BLaER1 (cell line): Measurements from ENCODE around the gene UACA.

Experiments used
- H3K27ac ChIP-seq: shearing (Covaris generic); formaldehyde crosslinking; 2 replicates; pipeline ENCODE4 v1.8.1; 2022
- H3K27me3 ChIP-seq: shearing (Covaris generic); formaldehyde crosslinking; 2 replicates; pipeline ENCODE4 v1.8.1; 2022
- H3K36me3 ChIP-seq: shearing (Covaris generic); formaldehyde crosslinking; 2 replicates; pipeline ENCODE4 v1.8.1; 2022
- H3K4me1 ChIP-seq: shearing (Covaris generic); formaldehyde crosslinking; 2 replicates; pipeline ENCODE4 v1.8.1; 2022
- H3K4me2 ChIP-seq: shearing (Covaris generic); formaldehyde crosslinking; 2 replicates; pipeline ENCODE4 v1.8.1; 2022
- H3K4me3 ChIP-seq: shearing (Covaris generic); formaldehyde crosslinking; 2 replicates; pipeline ENCODE4 v1.8.1; 2022
- H3K9ac ChIP-seq: shearing (Covaris generic); formaldehyde crosslinking; 2 replicates; pipeline ENCODE4 v1.8.1; 2022
- H3K9me3 ChIP-seq: shearing (Covaris generic); formaldehyde crosslinking; 2 replicates; pipeline ENCODE4 v1.8.1; 2022
- H4K20me1 ChIP-seq: shearing (Covaris generic); formaldehyde crosslinking; 2 replicates; pipeline ENCODE4 v1.8.1; 2022
- Cebpa-rat ChIP-seq: shearing (Covaris generic); IDR thresholded peaks from 2 replicates; pipeline ENCODE4 v1.8.1; 2022

Gene UACA

DNA sequence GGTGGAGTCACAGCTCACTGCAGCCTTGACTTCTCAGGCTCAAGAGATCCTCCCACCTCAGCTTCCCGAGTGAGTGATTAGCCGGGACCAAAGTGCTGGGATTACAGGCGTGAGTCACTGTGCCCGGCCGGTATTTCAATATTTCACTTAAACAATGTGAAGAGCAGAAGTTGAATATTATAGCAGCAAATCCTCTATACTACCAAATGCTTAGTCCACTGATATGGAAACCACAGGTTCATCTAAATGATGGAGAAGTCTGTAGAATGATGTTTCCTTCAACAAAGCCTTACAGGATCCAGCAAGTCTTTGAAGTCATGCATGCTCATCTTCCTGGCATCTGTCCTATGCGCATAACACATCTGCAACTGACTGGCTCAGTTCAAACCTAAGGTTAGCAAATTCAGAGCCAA, 20.3 kb upstream of the UACA start:
- H3K9ac ChIP-seq, result no peak overlapping the region
- no peaks in the 10 kb centered on the region for H3K9me3 ChIP-seq
- no peak overlapping the region for H3K4me2 ChIP-seq
- no peak overlapping the region for H3K27ac ChIP-seq
- no peak overlapping the region for H3K4me3 ChIP-seq
- no peaks in the 10 kb centered on the region for H3K27me3 ChIP-seq
- no peaks in the 10 kb centered on the region for H3K36me3 ChIP-seq
- no peaks in the 10 kb centered on the region for H4K20me1 ChIP-seq
- TF ChIP-seq Cebpa-rat, result no peak
- 0 out of 2 replicates have a peak, but pooled peaks cover 5% of the 10 kb centered on the region for H3K4me1 ChIP-seq

DNA sequence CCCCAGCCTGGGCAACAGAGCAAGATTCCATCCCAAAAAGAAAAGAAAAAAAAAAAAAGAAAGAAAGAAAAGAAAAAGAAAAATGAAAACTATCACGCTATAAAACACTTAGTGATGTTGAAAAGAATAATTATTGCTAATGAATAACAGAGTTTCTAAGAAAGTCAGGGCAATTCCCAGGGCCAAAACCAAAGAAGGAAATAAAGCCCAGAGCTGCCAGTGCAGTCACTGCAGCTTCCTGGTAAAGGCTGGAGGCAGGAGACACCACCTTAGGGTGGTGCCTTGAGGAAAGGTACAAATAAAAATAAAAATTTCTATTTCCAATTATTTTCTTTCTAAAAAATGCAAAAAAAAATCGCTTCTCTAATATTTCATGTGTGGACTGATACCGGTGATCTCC, 19.7 kb upstream of the UACA start:
- no peak overlapping the region for H3K27ac ChIP-seq
- H3K4me2 ChIP-seq, result no peak overlapping the region
- no peak for TF ChIP-seq Cebpa-rat
- no peaks in the 10 kb centered on the region for H3K36me3 ChIP-seq
- H3K4me3 ChIP-seq, result no peak overlapping the region
- H3K27me3 ChIP-seq, result no peaks in the 10 kb centered on the region
- H4K20me1 ChIP-seq, result no peaks in the 10 kb centered on the region
- H3K9ac ChIP-seq, result no peak overlapping the region
- H3K9me3 ChIP-seq, result no peaks in the 10 kb centered on the region
- 0 out of 2 replicates have a peak, but pooled peaks cover 5% of the 10 kb centered on the region for H3K4me1 ChIP-seq

DNA sequence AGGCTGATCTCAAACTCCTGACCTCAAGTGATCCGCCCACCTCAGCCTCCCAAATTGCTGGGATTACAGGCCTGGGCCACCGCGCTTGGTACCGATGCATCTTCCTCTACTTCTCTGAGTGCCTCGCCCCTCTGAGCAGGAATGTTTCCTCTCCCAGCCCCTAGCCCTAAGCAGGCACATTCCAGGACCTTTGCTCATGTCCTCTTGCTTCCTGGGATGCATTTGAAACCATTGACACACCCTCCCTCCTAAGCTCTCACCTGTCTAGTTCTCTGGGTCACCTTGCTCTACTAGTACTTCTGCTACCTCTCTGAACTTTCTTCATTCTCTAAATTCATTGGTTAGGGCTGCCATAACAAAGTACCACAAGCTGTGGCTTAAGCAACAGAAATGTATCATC, 17.9 kb upstream of the UACA start:
- H3K27me3 ChIP-seq, result no peaks in the 10 kb centered on the region
- TF ChIP-seq Cebpa-rat, result no peak
- no peak overlapping the region for H3K4me3 ChIP-seq
- no peak overlapping the region for H3K4me2 ChIP-seq
- no peaks in the 10 kb centered on the region for H4K20me1 ChIP-seq
- H3K4me1 ChIP-seq, result 0 out of 2 replicates have a peak, but pooled peaks cover 5% of the 10 kb centered on the region
- no peaks in the 10 kb centered on the region for H3K9me3 ChIP-seq
- no peak overlapping the region for H3K9ac ChIP-seq
- no peak overlapping the region for H3K27ac ChIP-seq
- H3K36me3 ChIP-seq, result no peaks in the 10 kb centered on the region

DNA sequence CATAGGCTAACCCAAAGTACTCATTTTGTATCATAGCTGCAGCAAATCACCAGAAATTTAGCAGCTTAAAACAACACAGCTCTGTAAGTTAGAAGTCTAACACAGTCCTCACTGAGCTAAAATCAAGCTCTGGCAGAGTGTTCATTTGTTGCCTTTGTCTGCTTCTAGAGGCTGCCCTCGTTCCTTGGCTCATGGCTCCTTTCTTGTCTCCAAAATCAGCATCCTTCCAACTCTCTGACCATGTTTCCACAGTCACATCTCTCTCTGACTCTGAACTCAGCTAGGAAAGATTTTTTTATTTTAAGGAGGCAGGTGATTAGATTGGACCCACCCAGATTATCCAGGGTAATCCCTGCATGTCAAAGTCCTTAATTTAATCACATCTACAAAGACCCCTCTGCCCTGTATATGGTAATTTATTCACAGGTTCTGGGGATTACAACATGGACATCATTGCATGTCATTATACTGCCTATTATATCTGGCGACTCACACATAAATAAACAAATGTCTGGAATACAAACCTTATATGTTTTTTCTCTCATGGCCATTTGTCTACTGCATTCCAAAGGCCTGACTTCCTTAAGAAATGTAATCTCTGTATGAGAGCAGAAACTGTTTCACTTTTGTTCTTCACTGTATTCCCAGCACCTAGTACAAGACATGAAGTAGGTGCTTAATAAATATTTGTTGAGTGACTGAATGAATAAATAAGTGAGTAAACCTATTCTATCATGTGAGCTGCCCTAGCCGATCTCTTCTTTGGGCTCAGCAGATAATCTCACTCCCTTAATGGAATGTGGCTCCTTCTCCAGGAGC, 15.1 kb upstream of the UACA start:
- Histone ChIP-seq H3K9ac (no peak overlapping the region), H3K36me3 (no peaks in the 10 kb centered on the region), H3K4me3 (no peak overlapping the region), H3K27me3 (no peaks in the 10 kb centered on the region), H3K4me1 (0 out of 2 replicates have a peak, but pooled peaks cover under 1% of the 10 kb centered on the region), H4K20me1 (no peaks in the 10 kb centered on the region), H3K4me2 (no peak overlapping the region), H3K27ac (no peak overlapping the region), H3K9me3 (no peaks in the 10 kb centered on the region)
- TF ChIP-seq Cebpa-rat, result no peak

DNA sequence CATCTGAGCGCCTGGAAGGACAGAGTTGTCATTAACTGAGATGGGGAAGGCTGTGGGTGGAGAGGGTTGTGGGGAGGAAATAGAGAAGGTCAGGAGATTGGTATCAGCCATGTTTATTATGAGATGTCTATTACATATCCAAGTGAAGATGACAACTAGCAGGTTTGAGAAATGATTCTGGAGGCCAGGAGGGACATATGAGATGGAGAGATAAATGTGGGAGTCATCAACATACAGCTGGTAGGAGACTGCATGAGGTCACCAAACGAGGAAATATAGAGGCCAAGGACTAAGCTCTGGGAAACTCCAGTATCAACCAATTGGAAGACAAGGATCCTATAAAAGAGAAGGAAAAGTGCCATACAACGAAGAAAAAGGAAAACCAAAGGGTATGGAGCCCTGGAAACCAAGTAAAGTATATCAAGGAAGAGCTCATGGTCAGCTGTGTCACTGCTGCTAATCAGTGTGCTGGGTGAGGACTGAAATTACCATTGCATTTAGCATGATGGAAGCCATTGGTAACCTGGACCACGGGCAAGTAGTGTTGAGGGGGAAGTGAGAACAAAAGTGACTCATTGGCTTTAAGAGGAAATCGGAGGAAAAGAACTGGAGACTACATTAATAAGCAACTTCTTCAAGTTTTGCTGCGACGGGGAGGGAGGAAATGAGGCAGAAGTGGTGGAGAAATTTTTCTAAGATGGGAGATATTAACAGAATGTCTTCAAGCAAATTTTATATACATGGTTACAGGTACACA, 14.0 kb upstream of the UACA start:
- no peak for TF ChIP-seq Cebpa-rat
- Histone ChIP-seq H3K9me3 (no peaks in the 10 kb centered on the region), H3K4me3 (no peak overlapping the region), H3K9ac (no peak overlapping the region), H4K20me1 (no peaks in the 10 kb centered on the region), H3K27me3 (no peaks in the 10 kb centered on the region), H3K4me1 (no peaks in the 10 kb centered on the region), H3K27ac (no peak overlapping the region), H3K36me3 (no peaks in the 10 kb centered on the region), H3K4me2 (no peak overlapping the region)

DNA sequence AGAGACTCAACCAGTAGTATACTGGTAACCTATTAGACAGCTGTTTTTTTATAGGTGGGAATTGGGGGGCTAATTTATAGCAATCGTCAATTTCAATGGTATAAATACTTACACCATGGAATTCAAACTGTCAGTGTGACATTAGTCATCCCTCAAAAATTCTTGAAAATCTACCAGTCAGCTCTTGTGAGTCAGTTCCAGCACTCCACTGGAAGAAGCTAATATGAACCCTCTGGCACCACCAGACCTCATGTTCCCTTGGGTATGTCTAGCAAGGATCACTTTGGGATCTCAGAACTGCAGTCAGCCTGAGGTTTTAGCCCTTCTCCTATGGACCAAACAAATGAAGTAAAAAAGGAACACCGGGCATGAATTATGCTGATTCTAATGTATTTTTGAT, 11.8 kb upstream of the UACA start:
- no peak overlapping the region for H3K9ac ChIP-seq
- H3K9me3 ChIP-seq, result no peaks in the 10 kb centered on the region
- H3K27ac ChIP-seq, result no peak overlapping the region
- no peaks in the 10 kb centered on the region for H3K36me3 ChIP-seq
- no peak overlapping the region for H3K4me3 ChIP-seq
- H3K4me2 ChIP-seq, result no peak overlapping the region
- no peak for TF ChIP-seq Cebpa-rat
- no peaks in the 10 kb centered on the region for H3K27me3 ChIP-seq
- H4K20me1 ChIP-seq, result no peaks in the 10 kb centered on the region
- H3K4me1 ChIP-seq, result no peaks in the 10 kb centered on the region

DNA sequence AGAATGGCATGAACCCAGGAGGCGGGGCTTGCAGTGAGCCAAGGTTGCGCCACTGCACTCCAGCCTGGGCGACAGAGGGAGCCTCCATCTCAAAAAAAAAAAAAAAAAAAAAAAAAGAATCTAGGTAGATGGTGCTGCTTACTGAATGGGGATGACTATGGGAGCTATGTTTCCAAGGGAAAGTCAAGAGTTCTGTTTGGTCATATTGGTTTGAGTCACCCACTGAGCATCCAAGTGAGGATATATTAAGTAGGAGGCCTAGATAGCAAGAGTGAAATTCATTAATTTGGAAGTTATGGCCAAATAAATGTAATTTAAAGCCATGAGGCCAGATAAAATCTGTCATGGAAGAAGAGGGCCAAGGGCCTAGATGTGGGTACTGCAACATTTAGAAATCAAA, 9.0 kb upstream of the UACA start:
- no peak for TF ChIP-seq Cebpa-rat
- H3K4me2 ChIP-seq, result no peak overlapping the region
- H3K36me3 ChIP-seq, result no peaks in the 10 kb centered on the region
- no peaks in the 10 kb centered on the region for H3K27me3 ChIP-seq
- H3K4me1 ChIP-seq, result no peaks in the 10 kb centered on the region
- H3K4me3 ChIP-seq, result no peak overlapping the region
- no peak overlapping the region for H3K27ac ChIP-seq
- no peaks in the 10 kb centered on the region for H3K9me3 ChIP-seq
- H3K9ac ChIP-seq, result no peak overlapping the region
- no peaks in the 10 kb centered on the region for H4K20me1 ChIP-seq

DNA sequence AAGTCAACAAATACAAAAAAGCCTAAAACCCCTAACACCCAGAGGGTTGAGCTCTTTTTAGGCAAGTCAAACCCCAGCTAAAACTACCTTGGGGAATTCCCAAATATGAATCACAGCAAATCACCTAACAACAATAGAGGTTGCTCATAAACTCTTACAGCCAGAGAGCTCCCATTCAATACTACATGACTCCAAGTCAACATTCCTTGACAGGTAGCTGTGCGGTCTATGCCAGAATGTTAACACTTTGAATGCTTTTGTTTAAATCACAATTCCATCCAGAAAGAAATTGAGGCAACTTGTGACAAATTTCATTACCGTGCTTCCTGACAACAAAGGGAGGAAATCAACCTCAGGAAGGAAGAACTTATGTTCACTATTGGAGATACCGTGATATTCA, 7.5 kb upstream of the UACA start:
- Histone ChIP-seq H3K36me3 (no peaks in the 10 kb centered on the region), H3K4me1 (no peaks in the 10 kb centered on the region), H3K4me3 (no peak overlapping the region), H3K9ac (no peak overlapping the region), H3K27ac (no peak overlapping the region), H3K27me3 (no peaks in the 10 kb centered on the region), H3K9me3 (no peaks in the 10 kb centered on the region), H3K4me2 (no peak overlapping the region), H4K20me1 (no peaks in the 10 kb centered on the region)
- TF ChIP-seq Cebpa-rat, result no peak

DNA sequence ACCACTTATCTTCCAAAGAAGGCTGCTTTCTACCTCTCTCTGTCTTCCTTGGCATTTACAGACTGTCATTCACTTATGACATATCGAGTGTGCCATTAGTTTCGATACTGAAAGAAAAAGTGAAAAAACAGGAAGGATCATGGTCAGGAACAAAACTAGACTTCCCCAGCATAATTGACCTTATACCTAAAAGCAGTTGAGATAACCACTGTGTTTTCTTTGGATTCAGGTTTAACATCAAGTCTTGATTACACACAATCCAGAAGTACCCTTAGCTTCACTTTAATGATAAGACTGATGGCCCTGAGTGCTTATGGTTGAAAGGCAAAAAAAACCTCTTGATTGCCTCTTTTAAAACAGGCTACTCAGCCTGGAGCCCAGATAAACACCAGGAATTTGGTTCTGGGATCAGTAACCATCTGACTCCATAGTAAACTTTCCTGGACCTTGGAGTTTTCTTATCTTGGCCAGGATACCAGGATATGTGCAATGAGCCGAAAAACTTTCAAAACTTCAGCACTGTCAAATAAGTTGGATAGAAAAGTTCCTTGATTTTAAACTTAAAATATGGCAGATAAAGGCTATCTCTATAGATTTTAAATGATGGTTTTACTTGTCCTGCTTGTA, 5.0 kb upstream of the UACA start:
- H3K4me1 ChIP-seq, result no peaks in the 10 kb centered on the region; the same call in 1 of the 2 replicates
- no peak overlapping the region for H3K4me2 ChIP-seq
- no peaks in the 10 kb centered on the region for H3K9me3 ChIP-seq
- H3K36me3 ChIP-seq, result no peaks in the 10 kb centered on the region
- no peak overlapping the region for H3K27ac ChIP-seq
- TF ChIP-seq Cebpa-rat, result no peak
- no peak overlapping the region for H3K9ac ChIP-seq
- H3K27me3 ChIP-seq, result no peaks in the 10 kb centered on the region
- no peak overlapping the region for H3K4me3 ChIP-seq
- H4K20me1 ChIP-seq, result no peaks in the 10 kb centered on the region

DNA sequence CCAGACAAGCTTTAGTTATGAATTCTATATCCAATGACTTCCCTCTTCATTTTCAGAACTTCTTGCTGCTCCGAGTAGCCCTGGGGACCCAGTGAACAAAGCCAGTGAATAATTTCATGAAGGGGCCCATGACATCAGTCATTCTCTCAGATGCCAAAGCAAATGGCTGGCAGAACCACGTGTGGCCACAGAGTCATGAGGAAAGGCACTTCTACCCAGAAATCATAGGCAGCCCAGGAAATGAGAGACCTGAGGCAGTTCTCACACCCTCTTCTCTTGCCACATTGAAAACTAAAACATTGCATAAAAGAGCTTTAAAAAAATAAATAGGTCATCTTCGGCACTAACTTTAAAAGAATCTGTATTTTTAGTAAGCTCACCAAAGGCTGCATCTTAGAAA, 4.3 kb upstream of the UACA start:
- no peak overlapping the region for H3K9ac ChIP-seq
- no peak overlapping the region for H3K27ac ChIP-seq
- TF ChIP-seq Cebpa-rat, result no peak
- no peak overlapping the region for H3K4me2 ChIP-seq
- H4K20me1 ChIP-seq, result no peaks in the 10 kb centered on the region
- H3K27me3 ChIP-seq, result peaks cover 4% of the 10 kb centered on the region
- peaks cover under 1% of the 10 kb centered on the region; the same call in 1 of the 2 replicates for H3K4me1 ChIP-seq
- no peak overlapping the region for H3K4me3 ChIP-seq
- no peaks in the 10 kb centered on the region for H3K9me3 ChIP-seq
- H3K36me3 ChIP-seq, result no peaks in the 10 kb centered on the region
